Fibroblast of mammary gland (primary cell): ENCODE measurements around the gene SRY.

Experiments
- DNase-seq: peaks from one replicate; pipeline ENCODE4 v3.0.0-alpha.2; 2010; ENCODE audit warnings: low read depth
- H3K4me3 ChIP-seq: 2 replicates; pipeline ENCODE4 v1.5.1; 2011; ENCODE audit warnings: low read depth, mild to moderate bottlenecking, low read length, moderate library complexity; ENCODE audit not compliant: control insufficient read depth
- CTCF ChIP-seq: conservative IDR thresholded peaks from 2 replicates; pipeline ENCODE4 v1.5.1; 2011; ENCODE audit warnings: low read depth, low read length, inconsistent platforms; ENCODE audit not compliant: control insufficient read depth, insufficient read depth

Gene SRY

GRCh38 chrY:2797991-2798390 is 10.5 kb upstream of the SRY start:
- no peak for DNase-seq
- no peak overlapping the region for H3K4me3 ChIP-seq
- no peak for TF ChIP-seq CTCF

- DNase-seq: no peak
- H3K4me3 ChIP-seq: no peak overlapping the region
- TF ChIP-seq CTCF: no peak
Measured at GRCh38 chrY:2796977-2797523, 9.6 kb upstream of the SRY start.

- TF ChIP-seq CTCF: no peak
- no peak overlapping the region for H3K4me3 ChIP-seq
- no peak for DNase-seq
Measured at GRCh38 chrY:2789756-2790155, 2.3 kb upstream of the SRY start.

- no peak for DNase-seq
- no peak overlapping the region for H3K4me3 ChIP-seq
- TF ChIP-seq CTCF: no peak
Measured at GRCh38 chrY:2786876-2787512, 488 bp downstream of the SRY start.
